ENCODE measurements around the gene DSC2. TPM values are rescaled to one million over a fixed set of nuclear protein-coding genes. Genes with fewer than 3 reads are reported as not detected.

Gene DSC2
- total RNA-seq, 2 experiments from 2014 or later = not detected

- Mint-ChIP-seq H3K9me3 (ENCODE audit: low read depth) (peaks cover 9% of the 10 kb centered on the region), H3K4me1 (no peaks in the 10 kb centered on the region), H3K27me3 (no peaks in the 10 kb centered on the region), H3K36me3 (no peaks in the 10 kb centered on the region), H3K27ac (no peak overlapping the region), H3K4me3 (no peak overlapping the region)
- CTCF ChIA-PET = no interaction called here
- ATAC-seq = no peak
- DNase-seq = no peak
These were observed 24.3 kb downstream of the DSC2 start for GRCh38 chr18:31077878-31078277.

GRCh38 chr18:31072175-31072574 is 30.0 kb downstream of the DSC2 start:
- ATAC-seq = no peak
- Mint-ChIP-seq H3K36me3 (no peaks in the 10 kb centered on the region), H3K4me3 (no peak overlapping the region), H3K27ac (no peak overlapping the region), H3K27me3 (no peaks in the 10 kb centered on the region), H3K9me3 (ENCODE audit: low read depth) (peaks cover 6% of the 10 kb centered on the region), H3K4me1 (no peaks in the 10 kb centered on the region)
- no peak for DNase-seq
- CTCF ChIA-PET = no interaction called here

GRCh38 chr18:31070206-31070605 is 32.0 kb downstream of the DSC2 start:
- H3K36me3 Mint-ChIP-seq = no peaks in the 10 kb centered on the region
- H3K4me1 Mint-ChIP-seq = no peaks in the 10 kb centered on the region
- DNase-seq = no peak
- ATAC-seq = no peak
- no peaks in the 10 kb centered on the region for H3K27me3 Mint-ChIP-seq
- no peak overlapping the region for H3K27ac Mint-ChIP-seq
- CTCF ChIA-PET = no interaction called here
- peaks cover 6% of the 10 kb centered on the region for H3K9me3 Mint-ChIP-seq (ENCODE audit: low read depth)
- no peak overlapping the region for H3K4me3 Mint-ChIP-seq

GRCh38 chr18:31066266-31066665 is 36.0 kb downstream of the DSC2 start:
- DNase-seq (no peak), ATAC-seq (no peak)
- Mint-ChIP-seq H3K36me3 (no peaks in the 10 kb centered on the region), H3K27ac (no peak overlapping the region), H3K4me3 (no peak overlapping the region), H3K4me1 (no peaks in the 10 kb centered on the region), H3K27me3 (no peaks in the 10 kb centered on the region), H3K9me3 (ENCODE audit: low read depth) (peaks cover 5% of the 10 kb centered on the region)
- CTCF ChIA-PET = no interaction called here

- H3K27me3 Mint-ChIP-seq = no peaks in the 10 kb centered on the region
- H3K36me3 Mint-ChIP-seq = no peaks in the 10 kb centered on the region
- H3K27ac Mint-ChIP-seq = no peak overlapping the region
- DNase-seq (no peak), ATAC-seq (no peak)
- no peaks in the 10 kb centered on the region for H3K4me1 Mint-ChIP-seq
- peaks cover 5% of the 10 kb centered on the region for H3K9me3 Mint-ChIP-seq (ENCODE audit: low read depth)
- CTCF ChIA-PET = no interaction called here
- no peak overlapping the region for H3K4me3 Mint-ChIP-seq
These were observed 37.0 kb downstream of the DSC2 start for GRCh38 chr18:31065036-31065773.

GRCh38 chr18:31064130-31064529 is 38.1 kb downstream of the DSC2 start:
- no peak overlapping the region for H3K27ac Mint-ChIP-seq
- ATAC-seq (no peak), DNase-seq (no peak)
- CTCF ChIA-PET = no interaction called here
- no peaks in the 10 kb centered on the region for H3K36me3 Mint-ChIP-seq
- H3K4me3 Mint-ChIP-seq = no peak overlapping the region
- H3K9me3 Mint-ChIP-seq (ENCODE audit: low read depth) = peaks cover 5% of the 10 kb centered on the region
- no peaks in the 10 kb centered on the region for H3K4me1 Mint-ChIP-seq
- no peaks in the 10 kb centered on the region for H3K27me3 Mint-ChIP-seq

- Mint-ChIP-seq H3K4me3 (no peak overlapping the region), H3K27me3 (no peaks in the 10 kb centered on the region), H3K9me3 (ENCODE audit: low read depth) (peaks cover 5% of the 10 kb centered on the region), H3K36me3 (no peaks in the 10 kb centered on the region), H3K4me1 (no peaks in the 10 kb centered on the region), H3K27ac (no peak overlapping the region)
- DNase-seq (no peak), ATAC-seq (no peak)
- CTCF ChIA-PET = no interaction called here
These were observed 40.3 kb downstream of the DSC2 start for GRCh38 chr18:31061945-31062344.

- H3K4me1 Mint-ChIP-seq = no peaks in the 10 kb centered on the region
- no peak for DNase-seq
- H3K27ac Mint-ChIP-seq = no peak overlapping the region
- no peak overlapping the region for H3K4me3 Mint-ChIP-seq
- no peak for ATAC-seq
- H3K27me3 Mint-ChIP-seq = no peaks in the 10 kb centered on the region
- CTCF ChIA-PET = no interaction called here
- H3K9me3 Mint-ChIP-seq (ENCODE audit: low read depth) = peaks cover 6% of the 10 kb centered on the region
- H3K36me3 Mint-ChIP-seq = no peaks in the 10 kb centered on the region
These were observed 43.3 kb downstream of the DSC2 start for GRCh38 chr18:31058897-31059296.

- CTCF ChIA-PET = no interaction called here
- Mint-ChIP-seq H3K27me3 (no peaks in the 10 kb centered on the region), H3K36me3 (no peaks in the 10 kb centered on the region), H3K4me3 (no peak overlapping the region), H3K9me3 (ENCODE audit: low read depth) (peaks cover 7% of the 10 kb centered on the region), H3K4me1 (no peaks in the 10 kb centered on the region), H3K27ac (no peak overlapping the region)
- DNase-seq = no peak
- ATAC-seq = no peak
These were observed 44.3 kb downstream of the DSC2 start for GRCh38 chr18:31057917-31058316.

- H3K36me3 Mint-ChIP-seq = no peaks in the 10 kb centered on the region
- H3K27ac Mint-ChIP-seq = no peak overlapping the region
- H3K27me3 Mint-ChIP-seq = no peaks in the 10 kb centered on the region
- DNase-seq (no peak), ATAC-seq (no peak)
- no peak overlapping the region for H3K4me3 Mint-ChIP-seq
- H3K9me3 Mint-ChIP-seq (ENCODE audit: low read depth) = peaks cover 11% of the 10 kb centered on the region
- H3K4me1 Mint-ChIP-seq = no peaks in the 10 kb centered on the region
- CTCF ChIA-PET = no interaction called here
These were observed 45.2 kb downstream of the DSC2 start for GRCh38 chr18:31057051-31057450.

- H3K27me3 Mint-ChIP-seq = no peaks in the 10 kb centered on the region
- H3K27ac Mint-ChIP-seq = no peak overlapping the region
- H3K9me3 Mint-ChIP-seq (ENCODE audit: low read depth) = peaks cover 15% of the 10 kb centered on the region
- no peak overlapping the region for H3K4me3 Mint-ChIP-seq
- no peak for ATAC-seq
- CTCF ChIA-PET = no interaction called here
- no peaks in the 10 kb centered on the region for H3K36me3 Mint-ChIP-seq
- H3K4me1 Mint-ChIP-seq = no peaks in the 10 kb centered on the region
- no peak for DNase-seq
These were observed 45.9 kb downstream of the DSC2 start for GRCh38 chr18:31056296-31056695.

GRCh38 chr18:31050635-31051034 is 51.6 kb downstream of the DSC2 start:
- Mint-ChIP-seq H3K4me3 (no peak overlapping the region), H3K4me1 (no peaks in the 10 kb centered on the region), H3K9me3 (ENCODE audit: low read depth) (peaks cover 15% of the 10 kb centered on the region), H3K27me3 (no peaks in the 10 kb centered on the region), H3K36me3 (no peaks in the 10 kb centered on the region), H3K27ac (no peak overlapping the region)
- ATAC-seq = no peak
- CTCF ChIA-PET = no interaction called here
- no peak for DNase-seq

- Mint-ChIP-seq H3K27me3 (no peaks in the 10 kb centered on the region), H3K9me3 (ENCODE audit: low read depth) (peaks cover 12% of the 10 kb centered on the region)
These were observed 53.0 kb downstream of the DSC2 start for GRCh38 chr18:31049189-31049588.

GRCh38 chr18:31048216-31048615 is 54.0 kb downstream of the DSC2 start:
- H3K27me3 Mint-ChIP-seq = peaks cover 7% of the 10 kb centered on the region
- H3K4me1 Mint-ChIP-seq = no peaks in the 10 kb centered on the region
- CTCF ChIA-PET = no interaction called here
- H3K9me3 Mint-ChIP-seq (ENCODE audit: low read depth) = peaks cover 14% of the 10 kb centered on the region
- peaks cover 3% of the 10 kb centered on the region for H3K36me3 Mint-ChIP-seq
- no peak for ATAC-seq
- H3K4me3 Mint-ChIP-seq = no peak overlapping the region
- H3K27ac Mint-ChIP-seq = no peak overlapping the region
- DNase-seq = no peak

More at GRCh38 chr18:31049189-31049588, 53.0 kb downstream of the DSC2 start:
- H3K27ac Mint-ChIP-seq = no peak overlapping the region
- CTCF ChIA-PET = no interaction called here
- no peaks in the 10 kb centered on the region for H3K4me1 Mint-ChIP-seq
- H3K4me3 Mint-ChIP-seq = no peak overlapping the region
- DNase-seq (no peak), ATAC-seq (no peak)
- H3K36me3 Mint-ChIP-seq = no peaks in the 10 kb centered on the region

GRCh38 chr18:31046916-31047315 is 55.3 kb downstream of the DSC2 start:
- no peak overlapping the region for H3K27ac Mint-ChIP-seq
- CTCF ChIA-PET = no interaction called here
- H3K9me3 Mint-ChIP-seq (ENCODE audit: low read depth) = peaks cover 9% of the 10 kb centered on the region
- H3K36me3 Mint-ChIP-seq = peaks cover 5% of the 10 kb centered on the region
- no peak overlapping the region for H3K4me3 Mint-ChIP-seq
- peaks cover 15% of the 10 kb centered on the region for H3K27me3 Mint-ChIP-seq
- DNase-seq = no peak
- H3K4me1 Mint-ChIP-seq = no peaks in the 10 kb centered on the region
- no peak for ATAC-seq

Data from activated CD8-positive, alpha-beta memory T cell treated with anti-CD3 and anti-CD28 coated beads, Interleukin-2, amount 10 ng/mL, durations not matched to agents 7 days and 5 days (primary cell).